SK-N-SH (cell line): Measurements from ENCODE around the gene CAD. TPM values are rescaled to one million over a fixed set of nuclear protein-coding genes. Genes with fewer than 3 reads are reported as not detected.

ENCODE experiments used
- CTCF ChIA-PET: fragments of 300-600, 350-600 bp; formaldehyde crosslinking; extraction: SDS; loops from one replicate; lab custom pipeline; 2021; lab: Yijun Ruan, JAX
- POLR2A ChIA-PET: fragments of 350-600 bp; sonication (Branson Sonifier 250); formaldehyde crosslinking; extraction: SDS; loops from one replicate; lab custom pipeline; 2020; ENCODE audit warnings: antibody characterized with exemption, inconsistent platforms; lab: Yijun Ruan, JAX
- DNase-seq: peaks from one replicate; pipeline ENCODE4 v3.0.0; 2012
- H2AFZ ChIP-seq: fragments of 200-600 bp; sonication (generic); 2 replicates; pipeline ENCODE4 v1.8.1; 2016; ENCODE audit warnings: antibody characterized with exemption, mild to moderate bottlenecking, low read depth
- H3F3A ChIP-seq: fragments of 200-600 bp; sonication (generic); replicated peaks from 2 replicates; pipeline ENCODE3; 2016; ENCODE audit warnings: antibody characterized with exemption, mild to moderate bottlenecking; ENCODE audit not compliant: insufficient read depth
- H3K27ac ChIP-seq, 2 experiments: fragments of 200-500 bp in 1 of 2; fragments of 200-600 bp in 1 of 2; sonication (Bioruptor generic) in 1 of 2; sonication (generic), shearing (Covaris generic) in 1 of 2; 2 replicates each; pipeline versions ENCODE4 v1.5.1 to v1.6.1; 2014 to 2016; ENCODE audit warnings: low read depth in 2 of 2, inconsistent platforms in 1 of 2, low read length in 1 of 2, mild to moderate bottlenecking in 1 of 2, mixed read lengths in 1 of 2
- H3K27me3 ChIP-seq: fragments of 200-600 bp; sonication (generic), shearing (Covaris generic); 2 replicates; pipeline ENCODE4 v1.6.1; 2016; ENCODE audit warnings: mixed run types; ENCODE audit not compliant: insufficient read depth
- H3K36me3 ChIP-seq, 2 experiments: fragments of 200-500 bp in 1 of 2; fragments of 200-600 bp in 1 of 2; sonication (Bioruptor generic) in 1 of 2; sonication (generic) in 1 of 2; replicated peaks in 1 of 2; 2 replicates each; pipeline versions ENCODE3 to v1.5.1; 2014 to 2016; ENCODE audit warnings: low read length in 1 of 2, mild to moderate bottlenecking in 1 of 2; ENCODE audit not compliant: insufficient read depth in 2 of 2, control insufficient read depth in 1 of 2
- H3K4me1 ChIP-seq, 2 experiments: fragments of 200-500 bp in 1 of 2; fragments of 200-600 bp in 1 of 2; sonication (Bioruptor generic) in 1 of 2; sonication (generic), shearing (Covaris generic) in 1 of 2; 2 replicates each; pipeline versions ENCODE4 v1.5.1 to v1.6.1; 2014 to 2016; ENCODE audit warnings: low read depth in 1 of 2, low read length in 1 of 2, mixed run types in 1 of 2; ENCODE audit not compliant: insufficient read depth in 2 of 2, control insufficient read depth in 1 of 2
- H3K4me2 ChIP-seq: fragments of 200-600 bp; sonication (generic), shearing (Covaris generic); 2 replicates; pipeline ENCODE4 v1.6.1; 2017; ENCODE audit warnings: mixed run types
- H3K4me3 ChIP-seq, 2 experiments: fragments of 200-500 bp in 1 of 2; fragments of 200-600 bp in 1 of 2; sonication (Bioruptor generic) in 1 of 2; sonication (generic), shearing (Covaris generic) in 1 of 2; 2 replicates each; pipeline versions ENCODE4 v1.5.1 to v1.8.1; 2014 to 2016; ENCODE audit warnings: low read depth in 2 of 2, inconsistent platforms in 1 of 2, low read length in 1 of 2, mild to moderate bottlenecking in 1 of 2, mixed read lengths in 1 of 2, moderate library complexity in 1 of 2
- H3K79me2 ChIP-seq: fragments of 200-600 bp; sonication (generic); 2 replicates; pipeline ENCODE4 v1.8.1; 2017; ENCODE audit warnings: mild to moderate bottlenecking; ENCODE audit not compliant: insufficient read depth
- H3K9ac ChIP-seq: fragments of 200-600 bp; sonication (generic); 2 replicates; pipeline ENCODE4 v1.6.1; 2017; ENCODE audit warnings: mixed run types
- H3K9me2 ChIP-seq: fragments of 200-600 bp; sonication (generic); 2 replicates; pipeline ENCODE4 v1.6.1; 2017; ENCODE audit warnings: mixed run types
- H3K9me3 ChIP-seq: fragments of 200-600 bp; sonication (generic); 2 replicates; pipeline ENCODE4 v1.6.1; 2017; ENCODE audit warnings: mixed run types, mild to moderate bottlenecking, moderate library complexity
- H4K20me1 ChIP-seq: fragments of 200-600 bp; sonication (generic); 2 replicates; pipeline ENCODE4 v1.6.1; 2017; ENCODE audit warnings: mild to moderate bottlenecking, mixed run types; ENCODE audit not compliant: insufficient read depth
- ELF1 ChIP-seq: IDR thresholded peaks from 2 replicates; pipeline ENCODE4 v1.4.0; 2012
- EZH2phosphoT487 ChIP-seq: fragments of 200-600 bp; sonication (generic); IDR thresholded peaks from 2 replicates; pipeline ENCODE4 v1.6.1; 2017; ENCODE audit warnings: low read depth, mixed run types, mild to moderate bottlenecking, antibody characterized with exemption, moderate library complexity, borderline replicate concordance
- FOSL2 ChIP-seq: IDR thresholded peaks from 2 replicates; pipeline ENCODE4 v1.4.0; 2012; ENCODE audit warnings: low read depth, mild to moderate bottlenecking, moderate library complexity, borderline replicate concordance
- FOXJ3 ChIP-seq: sonication (generic); formaldehyde crosslinking; IDR thresholded peaks from 2 replicates; pipeline ENCODE4 v1.5.1; 2020; ENCODE audit warnings: mild to moderate bottlenecking, missing genetic modification reagents
- FOXM1 ChIP-seq: IDR thresholded peaks from 2 replicates; pipeline ENCODE4 v1.4.0; 2012; ENCODE audit warnings: low read depth, mild to moderate bottlenecking
- GABPA ChIP-seq: IDR thresholded peaks from 2 replicates; pipeline ENCODE4 v1.4.0; 2012; ENCODE audit warnings: low read depth, mild to moderate bottlenecking
- NFIC ChIP-seq: IDR thresholded peaks from 2 replicates; pipeline ENCODE4 v1.4.0; 2012; ENCODE audit warnings: borderline replicate concordance
- NRF1 ChIP-seq: IDR thresholded peaks from 2 replicates; pipeline ENCODE4 v1.6.1; 2012; ENCODE audit warnings: low read depth, mild to moderate bottlenecking, low read length
- RCOR1 ChIP-seq: fragments of 150-350 bp; IDR thresholded peaks from 2 replicates; pipeline ENCODE4 v1.6.1; 2017; ENCODE audit warnings: antibody characterized with exemption, low read length
- SMC3 ChIP-seq: IDR thresholded peaks from 2 replicates; pipeline ENCODE4 v1.6.1; 2012; ENCODE audit warnings: low read depth, low read length, improper control_type of control experiment
- TAF1 ChIP-seq: IDR thresholded peaks from 2 replicates; pipeline ENCODE4 v1.6.1; 2012; ENCODE audit warnings: low read depth, mild to moderate bottlenecking, low read length, moderate library complexity, borderline replicate concordance
- YY1 ChIP-seq: IDR thresholded peaks from 2 replicates; pipeline ENCODE4 v1.4.0; 2012; ENCODE audit warnings: low read depth, mild to moderate bottlenecking
- WGBS: methylation state at CpG from one replicate; pipeline ENCODE4 v1.1.6; 2017; ENCODE audit warnings: low lambda C conversion rate; 5-methylcytosine and 5-hydroxymethylcytosine counted together
- polyA plus RNA-seq, 3 experiments: library from polyadenylated mRNA; depleted of rRNA; stranded (reverse); fragments of >200 nt; gene quantifications; 2 replicates each; pipeline ENCODE4 v1.2.3, GENCODE V29; 2012
- TF ChIP-seq, protein P1 (sequence below): IDR thresholded peaks from 2 replicates; pipeline ENCODE4 v1.4.0; 2012; ENCODE audit warnings: low read depth
- TF ChIP-seq, protein P2 (sequence below): fragments of 150-350 bp; IDR thresholded peaks from 2 replicates; pipeline ENCODE4 v1.6.1; 2017; ENCODE audit warnings: antibody characterized with exemption, low read length, low read depth, borderline replicate concordance
- TF ChIP-seq, protein P3 (sequence below): IDR thresholded peaks from 2 replicates; pipeline ENCODE4 v1.4.0; 2012; ENCODE audit warnings: low read depth, borderline replicate concordance
- TF ChIP-seq, protein P4 (sequence below): fragments of 200-600 bp; sonication (generic); IDR thresholded peaks from 2 replicates; pipeline ENCODE4 v1.6.1; 2017; ENCODE audit warnings: antibody characterized with exemption, mild to moderate bottlenecking, moderate library complexity

Gene CAD
- polyA plus RNA-seq, 1 of the 3 experiments (the other 2 are of a cell fraction), result 47.6 TPM

DNA sequence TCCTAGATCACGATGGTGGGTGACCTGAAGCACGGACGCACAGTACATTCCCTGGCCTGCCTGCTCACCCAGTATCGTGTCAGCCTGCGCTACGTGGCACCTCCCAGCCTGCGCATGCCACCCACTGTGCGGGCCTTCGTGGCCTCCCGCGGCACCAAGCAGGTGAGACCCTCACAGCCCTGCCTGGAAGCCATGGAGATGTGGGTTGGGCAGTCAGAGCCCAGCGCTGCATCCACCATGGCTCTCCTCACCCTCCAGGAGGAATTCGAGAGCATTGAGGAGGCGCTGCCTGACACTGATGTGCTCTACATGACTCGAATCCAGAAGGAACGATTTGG is 25.4 kb downstream of the CAD start:
- no peaks in the 10 kb centered on the region; a peak in 1 of 4 replicates for H3K4me1 ChIP-seq
- no peaks in the 10 kb centered on the region for H3K27me3 ChIP-seq
- H2AFZ ChIP-seq, result no peak overlapping the region
- TF ChIP-seq NFIC, result no peak
- TF ChIP-seq, protein P1, sequence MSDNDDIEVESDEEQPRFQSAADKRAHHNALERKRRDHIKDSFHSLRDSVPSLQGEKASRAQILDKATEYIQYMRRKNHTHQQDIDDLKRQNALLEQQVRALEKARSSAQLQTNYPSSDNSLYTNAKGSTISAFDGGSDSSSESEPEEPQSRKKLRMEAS, result no peak
- no peak for TF ChIP-seq YY1
- no peak for TF ChIP-seq GABPA
- TF ChIP-seq, protein P2, sequence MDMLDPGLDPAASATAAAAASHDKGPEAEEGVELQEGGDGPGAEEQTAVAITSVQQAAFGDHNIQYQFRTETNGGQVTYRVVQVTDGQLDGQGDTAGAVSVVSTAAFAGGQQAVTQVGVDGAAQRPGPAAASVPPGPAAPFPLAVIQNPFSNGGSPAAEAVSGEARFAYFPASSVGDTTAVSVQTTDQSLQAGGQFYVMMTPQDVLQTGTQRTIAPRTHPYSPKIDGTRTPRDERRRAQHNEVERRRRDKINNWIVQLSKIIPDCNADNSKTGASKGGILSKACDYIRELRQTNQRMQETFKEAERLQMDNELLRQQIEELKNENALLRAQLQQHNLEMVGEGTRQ, result no peak
- TF ChIP-seq FOXJ3 (CRISPR knock-in tag), result no peak
- TF ChIP-seq RCOR1, result no peak
- TF ChIP-seq, all 33 proteins: peak for 0
- Histone ChIP-seq H3K9me2 (no peaks in the 10 kb centered on the region), H3K9me3 (no peaks in the 10 kb centered on the region), H3K9ac (no peak overlapping the region), H3K4me2 (no peak overlapping the region), H3F3A (peaks cover 3% of the 10 kb centered on the region), H3K79me2 (no peaks in the 10 kb centered on the region), H3K4me3 (no peak overlapping the region), H3K36me3 (peaks cover 33 to 66% of the 10 kb centered on the region in 2 experiments), H4K20me1 (no peaks in the 10 kb centered on the region; the same call in 1 of the 2 replicates), H3K27ac (no peak overlapping the region)
- ChIA-PET POLR2A (no interaction called here), CTCF (interaction anchor here (1.0 to 6.8 kb wide), 8 partner anchors 9 to 73 kb away, joined by 3 to 39 read pairs (median 4); partner anchors contain the start of gene TRIM54)
- 96% methylated on average over 16 of the region's 16 CpGs for WGBS
- no peak for DNase-seq

DNA sequence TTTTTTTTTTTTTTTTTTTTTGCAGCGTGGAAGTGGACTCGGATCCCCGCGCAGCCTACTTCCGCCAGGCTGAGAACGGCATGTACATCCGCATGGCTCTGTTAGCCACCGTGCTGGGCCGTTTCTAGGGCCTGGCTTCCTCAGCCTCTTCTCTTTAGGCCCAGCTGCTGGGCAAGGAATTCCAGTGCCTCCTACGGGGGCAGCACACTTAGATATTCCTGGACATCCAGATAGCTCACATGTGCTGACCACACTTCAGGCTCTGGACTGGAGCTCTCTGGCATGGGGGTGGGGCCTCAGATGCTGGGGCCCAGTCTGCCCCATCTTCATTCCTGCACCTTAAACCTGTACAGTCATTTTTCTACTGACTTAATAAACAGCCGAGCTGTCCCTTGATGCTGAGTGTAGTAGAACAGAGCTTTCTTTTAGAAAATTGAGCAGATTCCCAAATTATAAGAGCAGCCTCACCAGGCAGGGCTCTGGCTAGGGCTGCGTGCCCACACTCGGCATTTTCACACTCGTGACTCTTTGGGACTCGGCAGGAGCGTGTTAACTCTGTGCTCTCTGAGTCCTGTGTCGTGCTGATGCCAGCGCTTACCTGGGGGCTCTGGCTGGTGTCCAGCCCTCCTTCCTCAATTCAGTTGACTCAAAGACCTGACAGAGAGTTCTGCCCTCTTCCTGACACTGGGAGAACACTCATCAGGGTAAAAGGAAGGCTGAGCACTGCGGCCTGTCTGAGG is 26.4 kb downstream of the CAD start:
- TF ChIP-seq SMC3, result no peak
- TF ChIP-seq FOSL2, result no peak
- TF ChIP-seq FOXJ3 (CRISPR knock-in tag), result no peak
- TF ChIP-seq TAF1, result no peak
- TF ChIP-seq EZH2phosphoT487, result no peak
- TF ChIP-seq, protein P3, sequence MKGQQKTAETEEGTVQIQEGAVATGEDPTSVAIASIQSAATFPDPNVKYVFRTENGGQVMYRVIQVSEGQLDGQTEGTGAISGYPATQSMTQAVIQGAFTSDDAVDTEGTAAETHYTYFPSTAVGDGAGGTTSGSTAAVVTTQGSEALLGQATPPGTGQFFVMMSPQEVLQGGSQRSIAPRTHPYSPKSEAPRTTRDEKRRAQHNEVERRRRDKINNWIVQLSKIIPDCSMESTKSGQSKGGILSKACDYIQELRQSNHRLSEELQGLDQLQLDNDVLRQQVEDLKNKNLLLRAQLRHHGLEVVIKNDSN, result no peak
- TF ChIP-seq NRF1, result no peak
- no peak for TF ChIP-seq FOXM1
- no peak for TF ChIP-seq ELF1
- TF ChIP-seq, protein P4, sequence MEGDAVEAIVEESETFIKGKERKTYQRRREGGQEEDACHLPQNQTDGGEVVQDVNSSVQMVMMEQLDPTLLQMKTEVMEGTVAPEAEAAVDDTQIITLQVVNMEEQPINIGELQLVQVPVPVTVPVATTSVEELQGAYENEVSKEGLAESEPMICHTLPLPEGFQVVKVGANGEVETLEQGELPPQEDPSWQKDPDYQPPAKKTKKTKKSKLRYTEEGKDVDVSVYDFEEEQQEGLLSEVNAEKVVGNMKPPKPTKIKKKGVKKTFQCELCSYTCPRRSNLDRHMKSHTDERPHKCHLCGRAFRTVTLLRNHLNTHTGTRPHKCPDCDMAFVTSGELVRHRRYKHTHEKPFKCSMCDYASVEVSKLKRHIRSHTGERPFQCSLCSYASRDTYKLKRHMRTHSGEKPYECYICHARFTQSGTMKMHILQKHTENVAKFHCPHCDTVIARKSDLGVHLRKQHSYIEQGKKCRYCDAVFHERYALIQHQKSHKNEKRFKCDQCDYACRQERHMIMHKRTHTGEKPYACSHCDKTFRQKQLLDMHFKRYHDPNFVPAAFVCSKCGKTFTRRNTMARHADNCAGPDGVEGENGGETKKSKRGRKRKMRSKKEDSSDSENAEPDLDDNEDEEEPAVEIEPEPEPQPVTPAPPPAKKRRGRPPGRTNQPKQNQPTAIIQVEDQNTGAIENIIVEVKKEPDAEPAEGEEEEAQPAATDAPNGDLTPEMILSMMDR, result no peak
- TF ChIP-seq, protein P2, result no peak
- TF ChIP-seq, protein P1, result no peak
- POLR2A ChIA-PET, result interaction anchor here (0.8 to 0.9 kb wide), 3 partner anchors 10 to 126 kb away, joined by 3 to 5 read pairs (median 3); partner anchors contain the start of genes ATRAID, EIF2B4 and SLC5A6
- H3K79me2 ChIP-seq, result no peaks in the 10 kb centered on the region
- H3K4me3 ChIP-seq, result no peak overlapping the region
- no peak overlapping the region for H2AFZ ChIP-seq
- H3K36me3 ChIP-seq, result peaks cover 27 to 56% of the 10 kb centered on the region in 2 experiments
- H3K9ac ChIP-seq, result no peak overlapping the region
- H3K9me3 ChIP-seq, result no peaks in the 10 kb centered on the region
- CTCF ChIA-PET, result interaction anchor here (1.1 to 2.2 kb wide), 6 partner anchors 22 to 145 kb away, joined by 3 to 7 read pairs (median 4); no protein-coding TSS in a partner anchor
- no peak for DNase-seq
- H3K9me2 ChIP-seq, result no peaks in the 10 kb centered on the region
- H3K4me1 ChIP-seq, result no peaks in the 10 kb centered on the region; a peak in 1 of 4 replicates
- no peak overlapping the region for H3K27ac ChIP-seq
- H4K20me1 ChIP-seq, result no peaks in the 10 kb centered on the region; the same call in 1 of the 2 replicates
- peaks cover 5% of the 10 kb centered on the region for H3F3A ChIP-seq
- H3K27me3 ChIP-seq, result no peaks in the 10 kb centered on the region
- WGBS, result 96% methylated on average over 18 of the region's 19 CpGs
- H3K4me2 ChIP-seq, result no peak overlapping the region
